IPS-20b (cell line): ENCODE results near the gene FBXO24.

ENCODE experiments used
- H3K27ac ChIP-seq: one replicate; pipeline ENCODE4 v1.5.1; 2013; ENCODE audit warnings: low read length
- H3K27me3 ChIP-seq: 2 replicates; pipeline ENCODE4 v1.6.1; 2013; ENCODE audit warnings: mild to moderate bottlenecking, low read length, inconsistent platforms; ENCODE audit not compliant: insufficient read depth
- H3K36me3 ChIP-seq: 2 replicates; pipeline ENCODE4 v1.6.1; 2013; ENCODE audit warnings: low read depth, mild to moderate bottlenecking, inconsistent platforms, low read length, moderate library complexity; ENCODE audit not compliant: insufficient read depth
- H3K4me1 ChIP-seq: 2 replicates; pipeline ENCODE4 v1.6.1; 2013; ENCODE audit warnings: mild to moderate bottlenecking, control low read depth, inconsistent platforms, low read length, moderate library complexity; ENCODE audit not compliant: insufficient read depth
- H3K4me3 ChIP-seq: 2 replicates; pipeline ENCODE4 v1.5.1; 2013; ENCODE audit warnings: mild to moderate bottlenecking, low read length, inconsistent platforms
- H3K9ac ChIP-seq: 2 replicates; pipeline ENCODE4 v1.6.1; 2013; ENCODE audit warnings: low read depth, mild to moderate bottlenecking, inconsistent platforms, low read length, moderate library complexity
- H3K9me3 ChIP-seq: 2 replicates; pipeline ENCODE4 v1.6.1; 2013; ENCODE audit warnings: mild to moderate bottlenecking, low read depth, low read length, inconsistent platforms; ENCODE audit not compliant: insufficient read depth

The FBXO24 gene

DNA sequence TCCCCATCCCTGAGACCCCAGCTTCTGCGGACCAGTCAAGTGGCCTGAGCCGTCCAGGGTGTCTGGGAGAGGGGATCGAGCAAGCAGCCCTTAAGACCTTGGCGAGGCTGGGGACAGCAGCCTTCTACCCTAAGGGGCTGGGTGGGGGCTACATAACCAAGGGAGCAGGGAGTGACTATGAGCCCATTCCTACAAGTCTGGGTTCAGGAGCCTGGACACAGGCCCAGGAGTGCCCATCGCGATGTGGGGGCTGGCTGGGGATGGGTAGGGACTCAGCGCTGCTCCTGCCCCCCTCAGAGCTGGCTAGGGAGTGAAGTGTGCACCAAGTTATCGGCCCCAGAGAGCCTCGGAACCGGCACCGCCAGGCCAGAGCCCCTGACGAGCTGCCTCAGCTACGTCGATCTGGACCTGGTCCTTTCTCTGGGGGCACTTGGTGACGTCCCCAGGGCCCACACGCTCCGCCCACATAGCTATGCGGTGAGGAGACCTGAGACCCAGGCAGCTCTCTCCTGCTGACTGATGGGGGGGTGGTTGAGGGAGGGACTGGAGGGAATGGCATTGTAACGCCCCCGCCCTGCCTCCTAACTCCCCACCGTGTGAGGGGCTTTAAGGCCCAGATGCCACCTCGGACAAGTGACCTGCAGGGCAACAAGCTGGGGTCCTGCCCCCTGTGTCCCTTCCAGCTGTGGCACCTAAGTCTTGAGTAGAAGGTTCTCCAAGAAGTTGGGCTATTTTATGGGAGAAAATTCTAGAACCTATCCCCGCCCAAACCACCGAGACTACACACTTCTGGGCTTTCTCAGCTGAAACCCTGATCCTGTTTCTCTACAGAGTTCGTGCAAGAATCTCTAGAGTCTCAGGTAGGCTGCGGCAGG, 14.9 kb upstream of the FBXO24 start:
- peaks cover 9% of the 10 kb centered on the region for H3K36me3 ChIP-seq
- H3K9me3 ChIP-seq: no peaks in the 10 kb centered on the region
- H3K4me1 ChIP-seq: peaks cover 10% of the 10 kb centered on the region
- no peak overlapping the region for H3K9ac ChIP-seq
- peaks cover 24% of the 10 kb centered on the region; the same call in 1 of the 2 replicates for H3K27me3 ChIP-seq
- H3K27ac ChIP-seq: no peak overlapping the region
- no peak overlapping the region; the same call in 1 of the 2 replicates for H3K4me3 ChIP-seq

DNA sequence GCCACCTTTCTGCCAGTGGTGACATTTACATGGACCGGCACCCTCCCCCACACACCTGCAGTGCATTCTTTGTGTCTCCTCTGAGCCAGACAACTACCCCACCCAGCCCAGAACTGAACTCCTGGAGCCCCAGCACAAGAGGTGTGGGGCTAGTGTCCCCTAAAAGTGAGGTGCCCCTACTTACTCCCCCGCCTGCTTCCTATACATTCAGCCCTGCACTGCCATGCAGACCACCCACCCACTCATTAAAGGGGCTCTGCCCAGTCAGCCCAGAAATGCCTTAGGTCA, 14.4 kb upstream of the FBXO24 start:
- Histone ChIP-seq H3K27ac (no peak overlapping the region), H3K9me3 (no peaks in the 10 kb centered on the region), H3K9ac (peak overlapping the region; percentile 45; the same call in 1 of the 2 replicates)

DNA sequence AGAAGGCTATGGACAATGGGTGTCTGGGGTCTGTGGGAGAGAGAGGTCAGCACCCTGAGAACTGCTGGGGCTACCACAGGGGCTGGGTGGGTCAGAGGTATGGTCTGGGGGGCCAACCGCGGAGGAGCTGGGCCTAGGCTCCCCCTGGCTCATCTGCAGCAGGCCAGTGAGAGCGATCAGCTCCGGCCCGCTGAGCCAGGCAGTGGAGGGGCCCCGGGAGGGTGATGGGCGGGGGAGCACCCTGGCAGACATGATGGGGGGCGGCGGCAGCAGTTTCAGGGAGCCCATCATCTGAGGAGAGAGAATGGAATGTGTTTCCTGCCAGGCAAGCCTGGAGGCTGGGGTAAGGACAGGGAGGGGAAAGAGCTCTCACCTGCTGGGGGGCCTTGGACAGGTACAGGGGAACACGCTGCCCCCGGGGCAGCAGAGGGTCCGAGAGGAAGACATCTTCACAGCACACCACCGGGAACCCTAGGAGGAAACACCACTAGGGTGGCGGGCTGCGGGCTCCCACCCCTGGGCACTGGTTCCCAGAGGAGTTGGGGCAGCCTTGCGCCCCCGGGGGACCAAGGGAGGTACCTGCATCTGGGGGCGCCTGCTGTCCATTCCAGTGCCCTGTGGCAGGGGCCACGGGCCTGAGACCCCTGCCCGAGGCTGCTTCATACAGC, 13.7 kb upstream of the FBXO24 start:
- Histone ChIP-seq H3K9ac (peak overlapping the region; percentile 45; the same call in 1 of the 2 replicates), H3K27me3 (peaks cover 24% of the 10 kb centered on the region; the same call in 1 of the 2 replicates), H3K4me3 (no peak overlapping the region), H3K9me3 (no peaks in the 10 kb centered on the region), H3K36me3 (peaks cover 17% of the 10 kb centered on the region), H3K4me1 (peaks cover 10% of the 10 kb centered on the region), H3K27ac (no peak overlapping the region)

More for the DNA sequence above, 14.4 kb upstream of the FBXO24 start:
- Histone ChIP-seq H3K4me3 (no peak overlapping the region), H3K27me3 (peaks cover 24% of the 10 kb centered on the region; the same call in 1 of the 2 replicates), H3K36me3 (peaks cover 15% of the 10 kb centered on the region), H3K4me1 (peaks cover 10% of the 10 kb centered on the region)

DNA sequence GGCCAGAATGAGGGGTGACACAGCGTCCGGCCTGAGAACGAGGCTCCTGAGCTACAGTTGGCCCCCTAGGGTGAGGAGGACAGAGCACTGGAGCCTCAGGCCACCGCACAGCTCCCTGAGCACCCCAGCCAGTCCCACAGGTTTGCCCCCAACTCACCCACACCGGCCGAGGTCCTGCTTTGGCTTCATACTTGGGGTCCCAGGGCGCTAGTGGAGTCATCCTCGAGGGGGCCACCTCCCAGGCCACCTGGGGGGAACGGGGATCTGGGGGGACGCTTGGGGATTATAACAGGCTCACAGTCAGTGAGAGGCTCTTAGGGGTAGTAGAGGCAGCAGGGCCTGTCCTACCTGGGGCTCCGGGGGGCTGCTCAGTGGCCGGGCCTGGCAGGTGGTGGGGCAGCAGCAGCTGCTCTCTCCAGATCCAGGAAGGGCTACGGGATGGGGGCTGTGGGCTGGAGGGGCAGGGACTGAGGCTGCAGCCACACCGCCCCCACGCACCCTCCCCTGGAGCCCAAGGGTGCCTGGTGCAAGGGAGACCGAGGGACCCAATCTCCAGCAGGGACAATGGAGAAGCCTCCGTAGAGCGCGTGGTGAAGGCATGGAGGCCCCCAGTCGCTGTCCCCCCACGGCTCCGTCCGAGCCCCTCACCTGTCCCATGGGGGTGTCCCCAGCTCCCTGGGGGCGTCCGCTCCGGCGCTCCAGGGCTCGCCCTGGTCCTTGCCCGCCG, 13.0 kb upstream of the FBXO24 start:
- Histone ChIP-seq H3K36me3 (peaks cover 17% of the 10 kb centered on the region), H3K27ac (no peak overlapping the region), H3K27me3 (peaks cover 24% of the 10 kb centered on the region; the same call in 1 of the 2 replicates), H3K4me3 (no peak overlapping the region), H3K4me1 (peaks cover 10% of the 10 kb centered on the region), H3K9me3 (no peaks in the 10 kb centered on the region), H3K9ac (no peak overlapping the region)

DNA sequence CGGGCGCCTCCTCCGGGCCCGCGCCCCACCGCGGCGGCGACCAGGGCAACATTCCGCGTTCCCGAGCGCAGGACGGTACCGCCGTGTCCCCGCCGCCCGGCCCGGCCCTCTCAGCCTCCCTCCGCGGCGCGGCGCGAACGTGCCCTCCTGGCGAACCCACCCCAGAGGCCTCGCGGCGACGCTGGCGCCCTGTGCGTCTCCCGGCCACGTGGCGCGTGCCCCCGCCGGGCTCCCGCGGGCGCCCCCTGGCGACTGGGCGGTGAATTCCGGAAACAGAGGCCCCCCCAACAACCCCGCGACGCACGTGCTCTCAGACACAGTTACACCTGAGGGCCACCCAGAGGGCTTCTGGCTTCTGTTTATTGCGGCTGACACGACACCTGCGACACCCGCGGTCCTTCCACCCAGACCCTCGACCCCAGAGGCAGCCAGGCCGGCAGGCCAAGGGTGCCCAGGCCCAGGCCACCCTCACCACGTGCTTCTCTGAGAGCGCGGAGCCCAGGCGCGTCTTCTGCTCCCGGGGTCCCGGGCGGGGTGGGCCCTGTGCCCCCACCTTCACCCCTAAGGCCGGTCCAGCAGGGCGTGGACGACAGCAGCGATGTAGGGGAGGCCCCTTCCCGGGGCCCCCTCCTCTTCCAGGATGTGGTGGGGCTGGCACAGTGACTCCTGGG, 12.3 kb upstream of the FBXO24 start, which contains the start of gene SAP25:
Gene SAP25 (minus strand): TSS at position 210 of the 671 bp plus-strand sequence. CDS start 158 bp downstream, at position 52.
- no peak within 1 kb of the TSS for H3K4me3 ChIP-seq
- peaks cover 22% of the 10 kb centered on the region for H3K36me3 ChIP-seq
- peaks cover 21% of the 10 kb centered on the region; the same call in 1 of the 2 replicates for H3K27me3 ChIP-seq
- H3K27ac ChIP-seq: no peak within 1 kb of the TSS
- peaks cover 10% of the 10 kb centered on the region for H3K4me1 ChIP-seq
- H3K9me3 ChIP-seq: no peaks in the 10 kb centered on the region
- H3K9ac ChIP-seq: no peak within 1 kb of the TSS

DNA sequence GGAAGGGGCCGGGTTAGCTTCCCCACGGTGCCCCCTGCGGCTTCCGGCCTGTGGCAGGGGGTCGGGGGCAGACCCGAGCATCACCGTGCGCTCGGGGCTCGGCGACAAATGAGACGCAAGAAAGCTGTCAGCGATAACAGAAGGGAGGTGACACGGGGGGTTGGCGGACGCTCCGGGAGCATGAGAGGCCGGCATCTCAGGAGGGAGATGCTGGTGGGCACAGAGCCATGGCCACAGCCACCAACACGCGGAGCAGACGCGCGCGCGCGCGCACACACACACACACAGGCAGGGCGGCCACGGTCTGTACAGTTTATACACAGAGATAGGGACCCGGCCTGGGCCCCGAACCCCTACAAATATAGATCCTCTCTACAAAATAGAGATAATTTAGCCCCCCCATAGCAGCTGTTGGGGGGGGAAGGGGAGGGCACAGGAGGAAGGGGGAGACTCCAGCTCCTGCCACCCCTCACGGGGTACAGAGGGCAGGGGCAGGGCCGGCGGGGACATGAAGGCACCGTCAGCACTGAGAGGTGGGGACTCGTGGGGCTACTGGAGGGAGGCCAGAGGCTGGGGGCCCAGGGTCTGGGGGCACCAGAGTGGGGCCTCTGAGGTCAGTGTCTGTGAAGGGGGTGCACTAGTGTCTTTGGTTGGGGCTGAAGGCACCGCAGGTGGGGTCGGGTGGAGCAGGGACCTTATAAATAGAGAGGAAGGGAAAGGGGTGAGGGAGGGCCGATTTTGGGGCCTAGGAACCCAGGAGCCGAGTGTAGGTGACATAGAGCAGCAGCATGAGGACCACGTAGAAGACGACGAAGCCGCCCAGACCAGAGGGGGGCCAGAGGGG, 11.5 kb upstream of the FBXO24 start:
- no peak overlapping the region for H3K27ac ChIP-seq
- H3K4me3 ChIP-seq: no peak overlapping the region
- H3K27me3 ChIP-seq: peaks cover 17% of the 10 kb centered on the region; the same call in 1 of the 2 replicates
- H3K36me3 ChIP-seq: peaks cover 27% of the 10 kb centered on the region
- H3K9me3 ChIP-seq: no peaks in the 10 kb centered on the region
- H3K4me1 ChIP-seq: peaks cover 10% of the 10 kb centered on the region
- no peak overlapping the region for H3K9ac ChIP-seq

DNA sequence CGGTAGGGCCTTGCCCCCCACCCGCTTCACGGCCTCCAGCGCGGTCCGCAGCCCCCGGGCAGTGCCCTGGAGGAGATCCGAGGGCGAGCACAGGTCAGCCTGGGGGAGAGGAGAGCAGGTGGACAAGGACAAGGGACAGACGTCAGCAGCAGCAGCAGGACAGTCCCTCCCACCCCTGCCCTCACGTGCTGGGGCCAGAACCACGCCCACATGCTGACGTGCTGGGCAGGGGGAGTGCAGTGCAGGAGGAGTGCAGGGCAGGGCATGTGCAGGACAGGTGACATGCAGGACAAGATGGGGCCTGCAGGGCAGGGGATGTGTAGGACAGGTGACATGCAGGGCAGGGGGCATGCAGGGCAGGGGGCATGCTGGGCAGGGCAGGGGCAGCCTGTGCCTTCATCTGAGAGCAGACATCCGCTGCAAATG, 10.9 kb upstream of the FBXO24 start:
- H3K4me1 ChIP-seq: peaks cover 10% of the 10 kb centered on the region
- H3K27ac ChIP-seq: no peak overlapping the region
- peaks cover 33% of the 10 kb centered on the region for H3K36me3 ChIP-seq
- no peaks in the 10 kb centered on the region for H3K9me3 ChIP-seq
- peaks cover 15% of the 10 kb centered on the region; the same call in 1 of the 2 replicates for H3K27me3 ChIP-seq
- no peak overlapping the region for H3K4me3 ChIP-seq
- no peak overlapping the region for H3K9ac ChIP-seq

DNA sequence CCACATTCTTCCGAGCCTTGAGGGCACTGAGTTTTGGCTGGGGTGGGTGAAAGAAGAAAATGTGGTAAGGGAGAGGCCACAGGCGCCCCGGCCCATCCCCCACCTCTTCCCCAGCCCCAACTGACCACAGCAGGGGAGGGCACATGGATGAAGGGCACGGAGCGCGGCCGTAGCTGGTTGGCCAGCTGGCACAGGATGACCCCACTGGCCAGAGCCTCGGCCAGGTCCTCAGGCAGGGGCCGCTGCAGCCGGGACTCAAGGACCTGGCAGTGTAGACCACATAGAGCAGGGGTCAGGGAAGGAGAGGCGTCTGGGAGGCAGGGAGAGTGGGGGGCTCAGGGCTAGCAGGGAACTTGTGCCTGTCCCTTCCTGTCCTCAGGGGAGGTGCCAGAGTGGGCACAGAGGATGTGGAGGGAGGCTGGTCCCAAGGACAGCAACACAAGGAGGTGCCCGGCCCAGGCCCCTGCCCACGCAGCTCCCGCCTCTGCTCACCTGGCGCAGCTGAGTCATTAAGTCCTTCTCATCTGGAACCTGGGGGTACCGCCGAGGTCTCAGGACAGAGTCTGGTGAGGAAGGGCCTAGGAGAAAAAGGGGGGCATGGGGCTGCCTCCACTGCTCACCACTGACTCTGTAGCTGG, 10.3 kb upstream of the FBXO24 start:
- Histone ChIP-seq H3K27ac (no peak overlapping the region), H3K9ac (no peak overlapping the region), H3K4me3 (no peak overlapping the region), H3K36me3 (peaks cover 39% of the 10 kb centered on the region), H3K27me3 (peaks cover 11% of the 10 kb centered on the region; the same call in 1 of the 2 replicates), H3K4me1 (peaks cover 10% of the 10 kb centered on the region), H3K9me3 (no peaks in the 10 kb centered on the region)

DNA sequence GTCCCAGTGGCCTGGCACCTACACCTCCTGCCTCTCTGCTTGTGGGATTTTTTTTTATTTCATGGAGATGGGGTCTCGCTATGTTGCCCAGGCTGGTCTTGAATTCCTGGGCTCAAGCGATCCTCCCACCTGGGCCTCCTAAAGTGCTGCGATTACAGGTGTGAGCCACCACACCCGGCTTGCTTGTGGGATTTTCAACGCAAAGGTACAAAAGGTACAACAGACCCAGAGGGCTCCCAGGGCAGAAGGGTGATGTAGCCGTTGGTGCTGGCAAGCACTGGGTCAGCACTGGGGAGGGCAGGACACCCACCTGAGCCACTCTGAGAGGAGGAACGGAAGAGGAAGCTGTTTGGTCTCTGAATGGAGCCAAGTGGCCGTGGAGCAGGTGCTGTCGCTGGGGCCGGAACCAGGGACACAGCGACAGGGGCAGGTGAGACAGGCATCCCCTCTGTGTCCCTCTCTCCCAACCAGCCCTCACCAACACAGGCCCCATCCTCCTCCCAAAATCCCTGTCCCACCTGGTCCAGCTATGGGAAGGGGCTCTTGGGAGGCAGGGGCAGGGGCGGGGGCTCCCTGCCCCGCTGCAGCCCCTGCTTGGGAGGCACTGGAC, 9.6 kb upstream of the FBXO24 start:
- H3K9ac ChIP-seq: no peak overlapping the region
- H3K4me1 ChIP-seq: peaks cover 7% of the 10 kb centered on the region
- peaks cover 46% of the 10 kb centered on the region for H3K36me3 ChIP-seq
- H3K27me3 ChIP-seq: peaks cover 5% of the 10 kb centered on the region; the same call in 1 of the 2 replicates
- H3K9me3 ChIP-seq: no peaks in the 10 kb centered on the region
- H3K27ac ChIP-seq: no peak overlapping the region
- no peak overlapping the region for H3K4me3 ChIP-seq

DNA sequence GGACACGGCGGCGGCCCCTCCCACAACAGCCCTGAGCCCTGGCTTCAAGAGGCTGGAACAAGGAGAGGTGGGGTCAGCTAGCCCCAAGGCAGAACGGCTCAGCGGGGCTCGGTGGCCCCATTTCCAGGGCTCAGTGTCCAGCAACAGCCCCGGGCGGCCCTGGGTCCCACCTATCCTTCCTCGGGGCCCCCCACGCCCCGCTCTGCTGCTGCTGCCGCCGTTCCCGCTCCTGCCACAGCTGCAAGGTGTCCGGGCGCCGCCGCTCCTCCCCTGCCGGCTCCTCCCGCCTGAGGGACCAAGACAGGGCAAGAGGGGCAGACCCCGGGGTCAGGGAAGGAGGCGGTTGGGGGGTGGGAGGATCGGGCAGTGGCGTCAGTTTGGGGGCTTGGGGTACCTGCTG, 9.0 kb upstream of the FBXO24 start:
- H3K4me1 ChIP-seq: peaks cover under 1% of the 10 kb centered on the region
- no peak overlapping the region for H3K9ac ChIP-seq
- no peaks in the 10 kb centered on the region for H3K9me3 ChIP-seq
- peaks cover 52% of the 10 kb centered on the region for H3K36me3 ChIP-seq
- H3K27me3 ChIP-seq: no peaks in the 10 kb centered on the region
- no peak overlapping the region for H3K27ac ChIP-seq
- no peak overlapping the region for H3K4me3 ChIP-seq
